Effector memory CD4-positive, alpha-beta T cell (primary cell): ENCODE results near the gene PLBD1.

ENCODE experiments used
- DNase-seq, 3 donors: peaks; one replicate each; pipeline ENCODE4 v3.0.0-alpha.2; 2020
- H3K27ac ChIP-seq: 2 replicates; pipeline ENCODE4 v1.7.0; 2013; ENCODE audit warnings: mild to moderate bottlenecking, low read length, moderate library complexity; ENCODE audit not compliant: insufficient read depth, poor library complexity, severe bottlenecking
- H3K27me3 ChIP-seq: replicated peaks from 2 replicates; pipeline ENCODE4 v1.7.0; 2013; ENCODE audit warnings: mild to moderate bottlenecking, low read length; ENCODE audit not compliant: insufficient read depth, control insufficient read depth, poor library complexity, severe bottlenecking
- H3K36me3 ChIP-seq: 2 replicates; pipeline ENCODE4 v1.7.0; 2013; ENCODE audit warnings: mild to moderate bottlenecking, low read length, moderate library complexity; ENCODE audit not compliant: control insufficient read depth, insufficient read depth
- H3K4me1 ChIP-seq: 2 replicates; pipeline ENCODE4 v1.7.0; 2013; ENCODE audit warnings: low read length, mild to moderate bottlenecking; ENCODE audit not compliant: control insufficient read depth, insufficient read depth, poor library complexity, severe bottlenecking
- H3K4me3 ChIP-seq: 2 replicates; pipeline ENCODE4 v1.7.0; 2013; ENCODE audit warnings: low read length, low read depth, mild to moderate bottlenecking; ENCODE audit not compliant: insufficient read depth, poor library complexity, severe bottlenecking
- H3K9me3 ChIP-seq: 2 replicates; pipeline ENCODE4 v1.7.0; 2013; ENCODE audit warnings: mild to moderate bottlenecking, low read length, moderate library complexity; ENCODE audit not compliant: control insufficient read depth

The PLBD1 gene

DNA sequence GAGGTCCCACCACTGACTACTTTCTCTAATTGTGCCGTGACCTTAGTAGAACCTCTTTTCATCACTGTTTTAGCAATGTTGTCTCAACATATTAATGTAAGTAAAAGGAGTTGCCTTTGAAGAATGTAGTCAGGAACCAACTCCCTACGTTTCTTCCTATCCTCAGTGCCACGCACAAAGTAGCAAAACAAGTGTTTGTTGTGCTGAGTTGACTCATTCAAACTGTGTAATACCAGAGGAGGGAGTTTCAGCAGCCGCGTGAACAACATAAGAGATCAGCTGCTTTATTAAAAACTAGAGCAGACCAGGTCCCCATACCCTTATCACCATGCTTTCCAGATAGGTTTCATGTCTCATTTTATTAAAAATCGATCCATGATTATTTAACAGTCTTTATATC lies 19.1 kb downstream of the PLBD1 start:
- Histone ChIP-seq H3K36me3 (no peaks in the 10 kb centered on the region), H3K27me3 (no peaks in the 10 kb centered on the region), H3K27ac (no peak overlapping the region), H3K4me3 (no peak overlapping the region), H3K4me1 (no peaks in the 10 kb centered on the region), H3K9me3 (no peaks in the 10 kb centered on the region)
- DNase-seq, result no peak

GRCh38 chr12:14547571-14547970 lies 20.1 kb downstream of the PLBD1 start:
- H3K27ac ChIP-seq, result no peak overlapping the region
- no peaks in the 10 kb centered on the region for H3K9me3 ChIP-seq
- H3K36me3 ChIP-seq, result no peaks in the 10 kb centered on the region
- H3K4me1 ChIP-seq, result no peaks in the 10 kb centered on the region
- H3K4me3 ChIP-seq, result no peak overlapping the region
- DNase-seq, result no peak
- H3K27me3 ChIP-seq, result no peaks in the 10 kb centered on the region

- Histone ChIP-seq H3K4me3 (no peak overlapping the region), H3K27ac (no peak overlapping the region), H3K4me1 (no peaks in the 10 kb centered on the region), H3K27me3 (no peaks in the 10 kb centered on the region), H3K36me3 (no peaks in the 10 kb centered on the region), H3K9me3 (no peaks in the 10 kb centered on the region)
- no peak for DNase-seq
These were observed 22.2 kb downstream of the PLBD1 start for GRCh38 chr12:14545144-14546124.

DNA sequence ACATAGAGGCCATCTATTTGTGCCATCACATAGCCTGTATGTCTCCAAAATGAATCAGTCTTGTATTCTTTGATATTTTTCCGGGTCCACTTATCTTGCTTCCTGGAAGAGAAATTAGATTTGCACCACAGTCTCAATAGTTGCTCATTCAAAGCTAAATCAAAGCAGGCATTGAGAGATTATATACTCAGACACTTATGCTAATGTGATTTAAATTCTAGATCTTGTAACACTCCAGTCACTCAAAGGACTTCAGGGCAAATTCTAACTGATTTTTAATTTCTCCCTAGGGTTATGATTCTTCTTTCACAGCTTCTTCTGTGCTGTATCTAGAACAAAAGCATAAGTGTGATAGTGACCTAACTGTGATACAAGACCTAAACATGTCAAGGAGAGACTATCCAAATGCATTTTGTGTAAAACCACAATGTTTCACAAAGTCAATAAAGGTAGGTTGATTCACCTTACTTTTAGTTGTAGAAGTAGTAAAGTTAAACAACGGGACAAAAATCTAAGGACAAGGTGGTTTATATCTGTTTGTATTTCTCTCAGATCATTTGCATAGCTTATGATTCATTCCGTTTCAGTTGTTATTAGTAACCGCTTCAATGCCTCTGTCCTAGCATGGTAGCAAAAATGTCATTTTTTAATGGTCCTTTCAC lies 26.8 kb downstream of the PLBD1 start:
- Histone ChIP-seq H3K27me3 (no peaks in the 10 kb centered on the region), H3K27ac (no peak overlapping the region), H3K4me3 (no peak overlapping the region), H3K9me3 (no peaks in the 10 kb centered on the region), H3K4me1 (no peaks in the 10 kb centered on the region), H3K36me3 (no peaks in the 10 kb centered on the region)
- no peak for DNase-seq

- Histone ChIP-seq H3K36me3 (no peaks in the 10 kb centered on the region), H3K27me3 (no peaks in the 10 kb centered on the region), H3K27ac (no peak overlapping the region), H3K4me3 (no peak overlapping the region), H3K4me1 (no peaks in the 10 kb centered on the region), H3K9me3 (no peaks in the 10 kb centered on the region)
- no peak for DNase-seq
These were observed 30.6 kb downstream of the PLBD1 start for GRCh38 chr12:14537088-14537487.

DNA sequence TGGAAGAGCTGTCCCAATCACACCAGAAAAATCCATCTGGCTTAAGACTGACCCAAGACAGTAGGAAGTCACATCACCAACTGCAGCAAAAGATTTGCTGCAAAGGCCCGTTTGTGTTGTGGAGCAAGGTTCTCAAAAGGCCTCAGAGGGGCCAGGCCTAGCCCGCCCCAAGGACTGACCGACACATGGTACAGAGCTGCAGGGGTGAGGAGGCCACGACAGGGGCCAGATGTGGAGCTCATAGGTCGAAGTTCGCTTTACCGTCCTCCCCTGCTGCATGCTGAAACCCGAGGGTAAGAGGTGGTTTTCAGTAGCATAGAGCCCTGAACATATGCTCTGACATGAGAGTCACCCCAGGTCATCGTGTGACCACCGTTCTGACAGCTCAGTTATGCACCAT lies 35.5 kb downstream of the PLBD1 start:
- no peaks in the 10 kb centered on the region for H3K27me3 ChIP-seq

DNA sequence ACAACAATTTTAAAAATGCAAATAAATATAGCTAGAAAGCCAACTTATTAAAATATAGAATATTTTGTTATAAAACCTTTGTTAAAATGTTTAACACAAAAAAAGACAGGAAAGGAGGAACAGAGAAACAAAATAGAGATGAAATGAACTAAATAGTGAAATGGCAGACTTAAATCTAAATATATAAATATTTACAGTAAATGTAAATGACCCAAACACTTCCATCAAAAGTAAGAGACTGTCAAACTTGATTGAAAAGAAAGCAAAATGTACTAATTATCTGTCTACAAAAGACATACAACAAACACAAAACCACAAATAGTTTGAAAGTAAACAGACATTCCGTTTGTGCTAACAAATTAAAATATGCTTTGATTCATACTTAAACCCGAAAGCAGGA lies 41.7 kb downstream of the PLBD1 start:
- no peaks in the 10 kb centered on the region for H3K27me3 ChIP-seq
- H3K4me1 ChIP-seq, result no peaks in the 10 kb centered on the region
- H3K36me3 ChIP-seq, result no peaks in the 10 kb centered on the region
- H3K27ac ChIP-seq, result no peak overlapping the region
- no peak overlapping the region for H3K4me3 ChIP-seq
- H3K9me3 ChIP-seq, result peaks cover 12% of the 10 kb centered on the region
- DNase-seq, result no peak

More for the DNA sequence above, 35.5 kb downstream of the PLBD1 start:
- Histone ChIP-seq H3K27ac (no peak overlapping the region), H3K4me1 (no peaks in the 10 kb centered on the region), H3K36me3 (no peaks in the 10 kb centered on the region), H3K9me3 (no peaks in the 10 kb centered on the region), H3K4me3 (no peak overlapping the region)
- DNase-seq, result no peak

DNA sequence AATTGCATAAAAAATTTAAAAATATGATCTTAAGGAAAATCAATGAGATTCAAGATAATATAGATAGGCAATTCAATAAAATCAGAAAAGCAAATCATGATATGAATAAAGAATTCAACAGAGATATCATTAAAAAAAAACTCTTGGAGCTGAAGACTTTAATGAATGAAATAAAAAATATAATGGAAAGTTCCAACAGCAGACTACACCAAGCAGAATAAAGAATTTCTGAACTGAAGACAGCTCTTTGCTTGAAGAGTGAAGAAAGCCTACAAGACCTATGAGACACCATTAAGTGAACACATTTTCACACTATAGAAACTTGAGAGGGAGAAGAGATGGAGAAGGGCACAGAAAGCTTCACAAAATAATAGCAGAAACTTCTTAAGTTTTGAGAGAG lies 45.9 kb downstream of the PLBD1 start:
- Histone ChIP-seq H3K4me3 (no peak overlapping the region), H3K27me3 (no peaks in the 10 kb centered on the region), H3K36me3 (no peaks in the 10 kb centered on the region), H3K9me3 (peaks cover 12% of the 10 kb centered on the region), H3K4me1 (no peaks in the 10 kb centered on the region), H3K27ac (no peak overlapping the region)
- no peak for DNase-seq

- Histone ChIP-seq H3K4me3 (no peak overlapping the region), H3K27me3 (peaks cover 2% of the 10 kb centered on the region), H3K27ac (no peak overlapping the region), H3K9me3 (no peaks in the 10 kb centered on the region), H3K36me3 (no peaks in the 10 kb centered on the region), H3K4me1 (no peaks in the 10 kb centered on the region)
- DNase-seq, result no peak
These were observed 52.7 kb downstream of the PLBD1 start for GRCh38 chr12:14514946-14515345.

DNA sequence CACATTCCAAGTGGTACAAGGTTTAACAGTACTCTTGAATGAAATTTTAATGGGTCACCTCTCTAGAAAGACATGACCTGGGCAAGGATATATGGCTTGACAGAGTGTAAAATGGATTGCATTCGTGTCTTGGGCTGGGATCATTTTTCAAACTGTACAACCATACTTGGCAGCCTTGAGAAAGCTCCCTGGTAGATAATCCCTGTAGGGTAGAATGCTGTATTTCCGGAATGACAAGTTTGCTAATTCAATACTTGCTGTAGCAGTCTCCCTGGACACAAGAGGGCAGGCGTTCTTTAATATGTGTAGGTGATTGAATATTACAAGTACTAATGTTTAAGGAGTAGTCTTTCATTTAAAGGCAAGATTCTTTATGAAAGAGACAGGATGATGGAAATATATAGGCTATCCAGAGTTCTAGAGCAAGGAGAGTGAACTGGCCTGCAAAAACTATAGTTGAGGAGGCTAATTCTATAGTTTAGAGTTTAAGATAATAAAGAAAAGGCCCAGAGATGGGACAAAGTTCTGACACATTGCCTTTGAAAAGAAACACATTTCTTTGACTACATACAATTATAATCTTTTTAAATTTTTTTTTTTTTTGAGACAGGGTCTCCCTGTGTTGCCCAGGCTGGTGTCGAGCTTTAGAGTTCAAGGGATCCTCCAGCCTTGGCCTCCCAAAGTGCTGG lies 53.4 kb downstream of the PLBD1 start:
- no peak overlapping the region for H3K27ac ChIP-seq
- no peaks in the 10 kb centered on the region for H3K4me1 ChIP-seq
- H3K9me3 ChIP-seq, result no peaks in the 10 kb centered on the region
- H3K27me3 ChIP-seq, result peaks cover 2% of the 10 kb centered on the region
- no peak for DNase-seq
- no peaks in the 10 kb centered on the region for H3K36me3 ChIP-seq
- H3K4me3 ChIP-seq, result no peak overlapping the region
